ENCODE measurements around the gene LBHD1. TPM values are rescaled to one million over a fixed set of nuclear protein-coding genes. Genes with fewer than 3 reads are reported as not detected.
"Not testable (repeated sequence)": the region's sequence is repeated elsewhere in the genome, so short reads cannot be mapped to it uniquely, and the experiment has no call there.

Gene LBHD1
- total RNA-seq, 1 experiment from 2014 or later, result 7.8 TPM

GRCh38 chr11:62621027-62621566 lies 51.0 kb downstream of the LBHD1 start:
- H3K36me3 ChIP-seq (ENCODE audit: insufficient read depth, low read length, poor library complexity, severe bottlenecking), result peaks cover 24% of the 10 kb centered on the region
- peak overlapping the region; percentile 86 for H3K27ac ChIP-seq (ENCODE audit: low read depth, low read length, poor library complexity, severe bottlenecking)
- no peaks in the 10 kb centered on the region for H3K27me3 ChIP-seq (replicated peaks; ENCODE audit: insufficient read depth, low read depth, low read length, poor library complexity)
- H3K4me3 ChIP-seq (ENCODE audit: low read depth, low read length, poor library complexity, severe bottlenecking), result peak overlapping the region; percentile 57
- DNase-seq (ENCODE audit: low spot score), result no peak
- intact Hi-C loops (cut with micrococcal nuclease; ENCODE audit: unreplicated experiment), result no loop called here
- POLR2A ChIA-PET (ENCODE audit: low non-redundant PET), result interaction anchor here (0.6 kb wide), 1 partner anchor 265 kb away, joined by 4 read pairs; no protein-coding TSS in a partner anchor
- CTCF ChIA-PET, result interaction anchor here (1.1 kb wide), 1 partner anchor 30 kb away, joined by 6 read pairs; the partner anchor contains the start of gene TUT1
- peaks cover 12% of the 10 kb centered on the region for H3K4me1 ChIP-seq (ENCODE audit: insufficient read depth, low read length, poor library complexity, severe bottlenecking)
- BruUV-seq (replicated peaks), result TSS peak; percentile 36
- TF ChIP-seq EZH2 (IDR thresholded peaks at IDR 0.05; ENCODE audit: borderline replicate concordance, low read depth, low read length, poor library complexity, severe bottlenecking) (no peak), CTCF (conservative IDR thresholded peaks at IDR 0.05; ENCODE audit: low read depth, low read length) (no peak)
- no peaks in the 10 kb centered on the region for H3K9me3 ChIP-seq (ENCODE audit: low read depth, low read length, poor library complexity, severe bottlenecking)

- peaks cover 10% of the 10 kb centered on the region for H3K36me3 ChIP-seq (ENCODE audit: insufficient read depth, low read length, poor library complexity, severe bottlenecking)
- intact Hi-C loops (cut with micrococcal nuclease; ENCODE audit: unreplicated experiment); POLR2A ChIA-PET (ENCODE audit: low non-redundant PET); BruUV-seq (replicated peaks); H3K4me1 ChIP-seq (ENCODE audit: insufficient read depth, low read length, poor library complexity, severe bottlenecking); DNase-seq (ENCODE audit: low spot score); H3K27ac ChIP-seq (ENCODE audit: low read depth, low read length, poor library complexity, severe bottlenecking); H3K9me3 ChIP-seq (ENCODE audit: low read depth, low read length, poor library complexity, severe bottlenecking); H3K4me3 ChIP-seq (ENCODE audit: low read depth, low read length, poor library complexity, severe bottlenecking); H3K27me3 ChIP-seq (replicated peaks; ENCODE audit: insufficient read depth, low read depth, low read length, poor library complexity): not testable (repeated sequence)
- CTCF ChIA-PET, result interaction anchor here (0.6 kb wide), 1 partner anchor 39 kb away, joined by 3 read pairs; no protein-coding TSS in a partner anchor
Observed at GRCh38 chr11:62616957-62617356, 55.1 kb downstream of the LBHD1 start.

- Histone ChIP-seq H3K36me3 (ENCODE audit: insufficient read depth, low read length, poor library complexity, severe bottlenecking) (peaks cover 10% of the 10 kb centered on the region), H3K9me3 (ENCODE audit: low read depth, low read length, poor library complexity, severe bottlenecking) (no peaks in the 10 kb centered on the region), H3K27me3 (replicated peaks; ENCODE audit: insufficient read depth, low read depth, low read length, poor library complexity) (no peaks in the 10 kb centered on the region), H3K27ac (ENCODE audit: low read depth, low read length, poor library complexity, severe bottlenecking) (no peak overlapping the region), H3K4me3 (ENCODE audit: low read depth, low read length, poor library complexity, severe bottlenecking) (no peak overlapping the region), H3K4me1 (ENCODE audit: insufficient read depth, low read length, poor library complexity, severe bottlenecking) (peaks cover 14% of the 10 kb centered on the region)
- BruUV-seq (replicated peaks), result no TSS peak
- DNase-seq (ENCODE audit: low spot score), result no peak
- TF ChIP-seq EZH2 (IDR thresholded peaks at IDR 0.05; ENCODE audit: borderline replicate concordance, low read depth, low read length, poor library complexity, severe bottlenecking) (no peak), CTCF (conservative IDR thresholded peaks at IDR 0.05; ENCODE audit: low read depth, low read length) (no peak)
- intact Hi-C loops (cut with micrococcal nuclease; ENCODE audit: unreplicated experiment), result no loop called here
- CTCF ChIA-PET, result interaction anchor here (0.7 kb wide), 1 partner anchor 16 kb away, joined by 3 read pairs; no protein-coding TSS in a partner anchor
- POLR2A ChIA-PET (ENCODE audit: low non-redundant PET), result no interaction called here
Observed at GRCh38 chr11:62615521-62615920, 56.5 kb downstream of the LBHD1 start.

GRCh38 chr11:62614275-62614674 lies 57.8 kb downstream of the LBHD1 start:
- no peaks in the 10 kb centered on the region for H3K9me3 ChIP-seq (ENCODE audit: low read depth, low read length, poor library complexity, severe bottlenecking)
- ChIA-PET CTCF (no interaction called here), POLR2A (ENCODE audit: low non-redundant PET) (no interaction called here)
- no peak for TF ChIP-seq CTCF (conservative IDR thresholded peaks at IDR 0.05; ENCODE audit: low read depth, low read length)
- no peak for TF ChIP-seq EZH2 (IDR thresholded peaks at IDR 0.05; ENCODE audit: borderline replicate concordance, low read depth, low read length, poor library complexity, severe bottlenecking)
- H3K36me3 ChIP-seq (ENCODE audit: insufficient read depth, low read length, poor library complexity, severe bottlenecking), result peaks cover 10% of the 10 kb centered on the region
- intact Hi-C loops (cut with micrococcal nuclease; ENCODE audit: unreplicated experiment), result no loop called here
- no peak overlapping the region for H3K4me3 ChIP-seq (ENCODE audit: low read depth, low read length, poor library complexity, severe bottlenecking)
- no peak for DNase-seq (ENCODE audit: low spot score)
- H3K27me3 ChIP-seq (replicated peaks; ENCODE audit: insufficient read depth, low read depth, low read length, poor library complexity), result no peaks in the 10 kb centered on the region
- H3K27ac ChIP-seq (ENCODE audit: low read depth, low read length, poor library complexity, severe bottlenecking), result peak overlapping the region; percentile 50
- BruUV-seq (replicated peaks), result no TSS peak
- peaks cover 11% of the 10 kb centered on the region for H3K4me1 ChIP-seq (ENCODE audit: insufficient read depth, low read length, poor library complexity, severe bottlenecking)
